Astrocyte (in vitro differentiated cells and primary cell): ENCODE data around the gene PPFIBP1. TPM values are rescaled to one million over a fixed set of nuclear protein-coding genes. Genes with fewer than 3 reads are reported as not detected.

Source experiments
- DNase-seq: peaks from one replicate; pipeline ENCODE4 v3.0.0-alpha.2; 2010; ENCODE audit warnings: low read depth
- FAIRE-seq: peaks from 2 replicates; lab custom pipeline; 2011; peaks lifted over from hg19 to GRCh38; lab: Jason Lieb, UNC
- H2AFZ ChIP-seq: 2 replicates; pipeline ENCODE4 v1.6.0; 2012; ENCODE audit warnings: low read depth, low read length, inconsistent platforms
- H3K27ac ChIP-seq: 2 replicates; pipeline ENCODE4 v1.5.1; 2011; ENCODE audit warnings: low read depth, low read length, inconsistent platforms
- H3K27me3 ChIP-seq: 2 replicates; pipeline ENCODE4 v1.6.0; 2011; ENCODE audit warnings: low read length, inconsistent platforms; ENCODE audit not compliant: insufficient read depth
- H3K36me3 ChIP-seq: 2 replicates; pipeline ENCODE4 v1.5.1; 2011; ENCODE audit warnings: low read length, inconsistent platforms; ENCODE audit not compliant: insufficient read depth
- H3K4me1 ChIP-seq: 2 replicates; pipeline ENCODE4 v1.5.1; 2011; ENCODE audit warnings: low read length, inconsistent platforms; ENCODE audit not compliant: insufficient read depth
- H3K4me2 ChIP-seq: 2 replicates; pipeline ENCODE4 v1.6.0; 2012; ENCODE audit warnings: low read length, inconsistent platforms
- H3K4me3 ChIP-seq: 2 replicates; pipeline ENCODE4 v1.5.1; 2011; ENCODE audit warnings: low read depth, mild to moderate bottlenecking, low read length, inconsistent platforms; ENCODE audit not compliant: insufficient read depth
- H3K79me2 ChIP-seq: 2 replicates; pipeline ENCODE4 v1.6.0; 2012; ENCODE audit warnings: mild to moderate bottlenecking, low read length, inconsistent platforms; ENCODE audit not compliant: insufficient read depth
- H3K9ac ChIP-seq: 2 replicates; pipeline ENCODE4 v1.6.0; 2012; ENCODE audit warnings: mild to moderate bottlenecking, low read length, inconsistent platforms
- H3K9me3 ChIP-seq: 2 replicates; pipeline ENCODE4 v1.5.1; 2012; ENCODE audit warnings: low read depth, mild to moderate bottlenecking, low read length, inconsistent platforms; ENCODE audit not compliant: insufficient read depth
- H4K20me1 ChIP-seq: 2 replicates; pipeline ENCODE4 v1.6.0; 2012; ENCODE audit warnings: low read length, inconsistent platforms; ENCODE audit not compliant: insufficient read depth
- H3K27ac Mint-ChIP-seq: one replicate; pipeline ENCODE4 v1.8.0; 2021; ENCODE audit warnings: mild to moderate bottlenecking, mixed read lengths; ENCODE audit not compliant: unreplicated experiment
- H3K27me3 Mint-ChIP-seq: one replicate; pipeline ENCODE4 v1.8.0; 2021; ENCODE audit warnings: low read depth, mixed read lengths; ENCODE audit not compliant: unreplicated experiment
- H3K36me3 Mint-ChIP-seq: one replicate; pipeline ENCODE4 v1.8.0; 2021; ENCODE audit warnings: low read depth, mixed read lengths; ENCODE audit not compliant: unreplicated experiment
- H3K4me1 Mint-ChIP-seq: one replicate; pipeline ENCODE4 v1.8.0; 2021; ENCODE audit warnings: low read depth, mixed read lengths; ENCODE audit not compliant: unreplicated experiment
- H3K4me3 Mint-ChIP-seq: one replicate; pipeline ENCODE4 v1.8.0; 2021; ENCODE audit warnings: mild to moderate bottlenecking, moderate library complexity, mixed read lengths; ENCODE audit not compliant: unreplicated experiment
- H3K9me3 Mint-ChIP-seq: one replicate; pipeline ENCODE4 v1.8.0; 2021; ENCODE audit warnings: mild to moderate bottlenecking, mixed read lengths; ENCODE audit not compliant: unreplicated experiment
- CTCF ChIP-seq: IDR thresholded peaks from 2 replicates; pipeline ENCODE4 v1.5.1; 2011; ENCODE audit warnings: low read depth, mild to moderate bottlenecking, inconsistent platforms, low read length, moderate library complexity; ENCODE audit not compliant: insufficient read depth
- EZH2 ChIP-seq: IDR thresholded peaks from 2 replicates; pipeline ENCODE4 v1.6.1; 2012; ENCODE audit warnings: mild to moderate bottlenecking, low read length, inconsistent platforms; ENCODE audit not compliant: insufficient read depth
- total RNA-seq: library from RNA; stranded (reverse); gene quantifications from 2 replicates; pipeline ENCODE4 v1.2.1, GENCODE V29; 2021

PPFIBP1 gene
- total RNA-seq, 1 donor from 2014 or later, result 147 TPM

GRCh38 chr12:27674989-27675388 is 151.0 kb downstream of the PPFIBP1 start:
- H3K79me2 ChIP-seq, result no peaks in the 10 kb centered on the region
- no peaks in the 10 kb centered on the region for H4K20me1 ChIP-seq
- H3K4me1 Mint-ChIP-seq, result no peaks in the 10 kb centered on the region
- H3K9me3 Mint-ChIP-seq, result no peaks in the 10 kb centered on the region
- H3K9ac ChIP-seq, result no peak overlapping the region
- no peaks in the 10 kb centered on the region for H3K9me3 ChIP-seq
- H3K36me3 Mint-ChIP-seq, result peaks cover 15% of the 10 kb centered on the region
- no peak overlapping the region for H3K27ac Mint-ChIP-seq
- no peaks in the 10 kb centered on the region for H3K27me3 Mint-ChIP-seq
- H3K4me2 ChIP-seq, result no peak overlapping the region
- no peaks in the 10 kb centered on the region for H3K27me3 ChIP-seq
- no peak for DNase-seq
- no peak overlapping the region for H3K27ac ChIP-seq
- no peak overlapping the region for H3K4me3 ChIP-seq
- peaks cover 21% of the 10 kb centered on the region for H3K36me3 ChIP-seq
- no peak overlapping the region for H2AFZ ChIP-seq
- no peak overlapping the region for H3K4me3 Mint-ChIP-seq
- TF ChIP-seq CTCF (no peak), EZH2 (no peak)
- FAIRE-seq, result no peak
- no peaks in the 10 kb centered on the region for H3K4me1 ChIP-seq

GRCh38 chr12:27680619-27681018 is 156.6 kb downstream of the PPFIBP1 start:
- TF ChIP-seq EZH2 (no peak), CTCF (no peak)
- Mint-ChIP-seq H3K4me1 (peaks cover 3% of the 10 kb centered on the region), H3K27ac (no peak overlapping the region), H3K27me3 (no peaks in the 10 kb centered on the region), H3K9me3 (no peaks in the 10 kb centered on the region), H3K36me3 (peaks cover 30% of the 10 kb centered on the region), H3K4me3 (no peak overlapping the region)
- Histone ChIP-seq H3K79me2 (no peaks in the 10 kb centered on the region), H3K27ac (no peak overlapping the region), H3K9ac (no peak overlapping the region), H3K4me2 (no peak overlapping the region), H3K27me3 (no peaks in the 10 kb centered on the region), H4K20me1 (no peaks in the 10 kb centered on the region), H3K4me3 (no peak overlapping the region), H3K9me3 (no peaks in the 10 kb centered on the region), H3K36me3 (peaks cover 39% of the 10 kb centered on the region), H2AFZ (no peak overlapping the region), H3K4me1 (no peaks in the 10 kb centered on the region)
- FAIRE-seq (no peak), DNase-seq (no peak)

DNA sequence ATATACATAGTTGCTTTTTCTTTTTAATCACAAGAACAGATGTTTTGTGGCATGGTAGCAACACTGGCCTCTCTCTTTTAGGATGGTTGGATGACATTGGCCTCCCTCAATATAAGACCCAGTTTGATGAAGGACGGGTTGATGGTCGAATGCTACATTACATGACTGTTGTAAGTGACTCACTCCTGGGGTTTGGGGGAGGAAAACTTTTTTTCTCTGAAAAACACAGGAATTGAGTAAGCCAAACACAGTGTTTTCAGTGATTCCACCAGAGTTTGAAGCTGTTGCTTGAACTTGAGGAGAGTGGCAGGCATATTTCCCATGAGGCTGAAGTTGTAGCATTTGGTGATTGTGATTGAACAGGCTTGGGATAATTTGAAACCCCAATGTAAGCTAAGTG is 158.5 kb downstream of the PPFIBP1 start:
- FAIRE-seq (no peak), DNase-seq (peak; percentile 21)
- H3K4me1 Mint-ChIP-seq, result peaks cover 3% of the 10 kb centered on the region
- H2AFZ ChIP-seq, result no peak overlapping the region
- no peak overlapping the region for H3K4me3 ChIP-seq
- H3K4me1 ChIP-seq, result no peaks in the 10 kb centered on the region
- H3K36me3 Mint-ChIP-seq, result peaks cover 29% of the 10 kb centered on the region
- H3K9ac ChIP-seq, result no peak overlapping the region
- no peaks in the 10 kb centered on the region for H3K9me3 Mint-ChIP-seq
- H3K27ac ChIP-seq, result peak overlapping the region; percentile 37
- no peak overlapping the region for H3K4me3 Mint-ChIP-seq
- no peak overlapping the region for H3K27ac Mint-ChIP-seq
- H3K9me3 ChIP-seq, result no peaks in the 10 kb centered on the region
- no peaks in the 10 kb centered on the region for H3K79me2 ChIP-seq
- H3K27me3 Mint-ChIP-seq, result no peaks in the 10 kb centered on the region
- no peaks in the 10 kb centered on the region for H4K20me1 ChIP-seq
- H3K27me3 ChIP-seq, result no peaks in the 10 kb centered on the region
- no peak for TF ChIP-seq EZH2
- TF ChIP-seq CTCF, result no peak
- peaks cover 54% of the 10 kb centered on the region for H3K36me3 ChIP-seq
- no peak overlapping the region for H3K4me2 ChIP-seq
